Measurements from ENCODE around the gene KPNA6.
"Not testable (repeated sequence)": the region's sequence is repeated elsewhere in the genome, so short reads cannot be mapped to it uniquely, and the experiment has no call there.

KPNA6 gene

GRCh38 chr1:32142446-32143301 is 34.8 kb downstream of the KPNA6 start:
- peak; percentile 80 for DNase-seq (ENCODE audit: low spot score)

- not testable (repeated sequence) for DNase-seq (ENCODE audit: low spot score)
Observed at GRCh38 chr1:32143302-32143695, 35.4 kb downstream of the KPNA6 start.

- DNase-seq (ENCODE audit: low spot score), result no peak
Observed at GRCh38 chr1:32144033-32144432, 36.2 kb downstream of the KPNA6 start.

- not testable (repeated sequence) for DNase-seq (ENCODE audit: low spot score)
Observed at GRCh38 chr1:32147799-32148198, 39.9 kb downstream of the KPNA6 start.

- DNase-seq (ENCODE audit: low spot score), result no peak
Observed at GRCh38 chr1:32150847-32151246, 43.0 kb downstream of the KPNA6 start.

GRCh38 chr1:32151319-32151787 is 43.5 kb downstream of the KPNA6 start:
- no peak for DNase-seq (ENCODE audit: low spot score)

GRCh38 chr1:32159189-32159588 is 51.3 kb downstream of the KPNA6 start:
- DNase-seq (ENCODE audit: low spot score), result no peak

GRCh38 chr1:32163405-32163804 is 55.5 kb downstream of the KPNA6 start:
- no peak for DNase-seq (ENCODE audit: low spot score)

- not testable (repeated sequence) for DNase-seq (ENCODE audit: low spot score)
Observed at GRCh38 chr1:32165633-32166032, 57.8 kb downstream of the KPNA6 start.

- DNase-seq (ENCODE audit: low spot score), result no peak
Observed at GRCh38 chr1:32170991-32171390, 63.1 kb downstream of the KPNA6 start.

- peak; percentile 57 for DNase-seq (ENCODE audit: low spot score)
Observed at GRCh38 chr1:32172621-32173245, 64.9 kb downstream of the KPNA6 start.

- DNase-seq (ENCODE audit: low spot score), result no peak
Observed at GRCh38 chr1:32178380-32179192, 70.7 kb downstream of the KPNA6 start.

- no peak for DNase-seq (ENCODE audit: low spot score)
Observed at GRCh38 chr1:32179193-32179442, 71.3 kb downstream of the KPNA6 start.

GRCh38 chr1:32179443-32180185 is 71.8 kb downstream of the KPNA6 start, which contains the start of gene TXLNA:
TXLNA (plus strand) TSS chr1:32179675; CDS start chr1:32180346, 671 bp downstream.
- DNase-seq (ENCODE audit: low spot score), result peak; percentile 93

GRCh38 chr1:32180186-32181060 is 72.6 kb downstream of the KPNA6 start:
- DNase-seq (ENCODE audit: low spot score), result peak; percentile 67

GRCh38 chr1:32181065-32181464 is 73.2 kb downstream of the KPNA6 start:
- no peak for DNase-seq (ENCODE audit: low spot score)

GRCh38 chr1:32181563-32181962 is 73.7 kb downstream of the KPNA6 start:
- DNase-seq (ENCODE audit: low spot score), result no peak

GRCh38 chr1:32182060-32182459 is 74.2 kb downstream of the KPNA6 start:
- no peak for DNase-seq (ENCODE audit: low spot score)

- no peak for DNase-seq (ENCODE audit: low spot score)
Observed at GRCh38 chr1:32184650-32185049, 76.8 kb downstream of the KPNA6 start.

- no peak for DNase-seq (ENCODE audit: low spot score)
Observed at GRCh38 chr1:32186077-32186476, 78.2 kb downstream of the KPNA6 start.

GRCh38 chr1:32186491-32186890 is 78.6 kb downstream of the KPNA6 start:
- no peak for DNase-seq (ENCODE audit: low spot score)
